ENCODE measurements around the gene ZSWIM8. TPM values are rescaled to one million over a fixed set of nuclear protein-coding genes. Genes with fewer than 3 reads are reported as not detected.

ZSWIM8 gene
- total and polyA plus RNA-seq, 2 donors (not counting 3 experiments of a cell fraction or from before 2014, with no cell fraction given) = 111 to 230 TPM

GRCh38 chr10:73824146-73824725 is 38.8 kb downstream of the ZSWIM8 start:
- CTCF ChIA-PET = interaction anchor here (1.3 to 5.8 kb wide), 2 partner anchors 12 kb away, joined by 3 to 54 read pairs; no protein-coding TSS in a partner anchor
- no peak overlapping the region for H3K9ac ChIP-seq (replicated peaks; ENCODE audit: extremely low read depth, insufficient read depth, low read length)
- FAIRE-seq (no peak), DNase-seq (ENCODE audit: low read depth, low spot score) (no peak)
- H3K27me3 ChIP-seq (ENCODE audit: control insufficient read depth in 2 of 2, insufficient read depth in 2 of 2, low read length in 2 of 2) = no peaks in the 10 kb centered on the region
- TF ChIP-seq MYC (IDR thresholded peaks at IDR 0.05; ENCODE audit: low read depth, low read length) (no peak), POLR2AphosphoS5 (IDR thresholded peaks at IDR 0.05; ENCODE audit: insufficient read depth, low read depth, low read length) (no peak), FOS (IDR thresholded peaks at IDR 0.05; ENCODE audit: borderline replicate concordance, insufficient read depth, low read length) (no peak), EZH2 (IDR thresholded peaks at IDR 0.05; ENCODE audit: borderline replicate concordance, low read depth, low read length, severe bottlenecking) (no peak), CTCF (IDR thresholded peaks at IDR 0.05; ENCODE audit: extremely low read depth in 1 of 2, insufficient read depth in 1 of 2, low read depth in 1 of 2, low read length in 2 of 2) (no peak), JUN (IDR thresholded peaks at IDR 0.05; ENCODE audit: borderline replicate concordance, insufficient read depth, insufficient read length, low read depth) (no peak), POLR2A (IDR thresholded peaks at IDR 0.05; ENCODE audit: low read depth, low read length) (no peak), MAX (IDR thresholded peaks at IDR 0.05; ENCODE audit: insufficient read depth, insufficient read length) (no peak), GATA2 (IDR thresholded peaks at IDR 0.05; ENCODE audit: insufficient read depth, insufficient read length, low read depth, low read length) (no peak)
- H3K79me2 ChIP-seq (ENCODE audit: control insufficient read depth, insufficient read depth, low read length) = no peaks in the 10 kb centered on the region
- no peak overlapping the region for H3K4me2 ChIP-seq (ENCODE audit: insufficient read depth, low read length)
- peaks cover 10% of the 10 kb centered on the region for H3K4me1 ChIP-seq (ENCODE audit: control insufficient read depth, extremely low read depth, insufficient read depth, low read length)
- POLR2A ChIA-PET = no interaction called here
- intact Hi-C loops (cut with micrococcal nuclease) (no loop called here), dilution Hi-C loops (cut with MboI; ENCODE audit: extremely low pct_ligation_motif_present, low sequenced_read_pairs) (no loop called here)
- H3K9me3 ChIP-seq (replicated peaks; ENCODE audit: control insufficient read depth, insufficient read depth, low read length) = no peaks in the 10 kb centered on the region
- H3K36me3 ChIP-seq (ENCODE audit: control insufficient read depth in 2 of 2, extremely low read depth in 1 of 2, insufficient read depth in 2 of 2, low read length in 2 of 2) = peaks cover 0 to 14% of the 10 kb centered on the region in 2 experiments
- BruUV-seq (replicated peaks) = no TSS peak
- H3K27ac ChIP-seq (ENCODE audit: insufficient read depth, low read depth, low read length) = no peak overlapping the region
- no peaks in the 10 kb centered on the region for H4K20me1 ChIP-seq (replicated peaks; ENCODE audit: control insufficient read depth, extremely low read depth, insufficient read depth, low read length)
- H3K9me1 ChIP-seq (replicated peaks; ENCODE audit: control insufficient read depth, extremely low read depth, insufficient read depth, low read length) = no peaks in the 10 kb centered on the region
- no peak overlapping the region for H3K4me3 ChIP-seq (replicated peaks in 1 of 3; ENCODE audit: insufficient read depth in 1 of 3, low read depth in 1 of 3, low read length in 3 of 3)
- H2AFZ ChIP-seq (ENCODE audit: low read depth, low read length) = no peak overlapping the region
